ENCODE data around the gene LAPTM5.

The LAPTM5 gene

GRCh38 chr1:30729901-30730300, 27.7 kb downstream of the LAPTM5 start:
- TF ChIP-seq POLR2A (IDR thresholded peaks at IDR 0.05; ENCODE audit: low read depth, low read length) = no peak
- no peak for TF ChIP-seq TAF1 (IDR thresholded peaks at IDR 0.05; ENCODE audit: borderline replicate concordance, low read depth, low read length)
- TF ChIP-seq POLR2AphosphoS5 (IDR thresholded peaks at IDR 0.05; ENCODE audit: low read depth, low read length) = no peak
- DNase-seq (ENCODE audit: insufficient read length) (no peak), FAIRE-seq (no peak)

GRCh38 chr1:30728832-30729638, 28.5 kb downstream of the LAPTM5 start:
- DNase-seq (ENCODE audit: insufficient read length) = no peak
- FAIRE-seq = no peak

GRCh38 chr1:30728340-30728739, 29.2 kb downstream of the LAPTM5 start:
- FAIRE-seq = no peak
- TF ChIP-seq POLR2AphosphoS5 (IDR thresholded peaks at IDR 0.05; ENCODE audit: low read depth, low read length) = no peak
- TF ChIP-seq TAF1 (IDR thresholded peaks at IDR 0.05; ENCODE audit: borderline replicate concordance, low read depth, low read length) = no peak
- TF ChIP-seq POLR2A (IDR thresholded peaks at IDR 0.05; ENCODE audit: low read depth, low read length) = no peak
- DNase-seq (ENCODE audit: insufficient read length) = no peak

More at GRCh38 chr1:30728832-30729638, 28.5 kb downstream of the LAPTM5 start:
- no peak for TF ChIP-seq POLR2A (IDR thresholded peaks at IDR 0.05; ENCODE audit: low read depth, low read length)
- TF ChIP-seq TAF1 (IDR thresholded peaks at IDR 0.05; ENCODE audit: borderline replicate concordance, low read depth, low read length) = no peak
- no peak for TF ChIP-seq POLR2AphosphoS5 (IDR thresholded peaks at IDR 0.05; ENCODE audit: low read depth, low read length)

- TF ChIP-seq POLR2A (IDR thresholded peaks at IDR 0.05; ENCODE audit: low read depth, low read length) (no peak), TAF1 (IDR thresholded peaks at IDR 0.05; ENCODE audit: borderline replicate concordance, low read depth, low read length) (no peak), POLR2AphosphoS5 (IDR thresholded peaks at IDR 0.05; ENCODE audit: low read depth, low read length) (no peak)
- FAIRE-seq (no peak), DNase-seq (ENCODE audit: insufficient read length) (no peak)
Observed at GRCh38 chr1:30727824-30728223, 29.8 kb downstream of the LAPTM5 start.

- DNase-seq (ENCODE audit: insufficient read length) = no peak
- no peak for FAIRE-seq
- no peak for TF ChIP-seq POLR2AphosphoS5 (IDR thresholded peaks at IDR 0.05; ENCODE audit: low read depth, low read length)
- TF ChIP-seq POLR2A (IDR thresholded peaks at IDR 0.05; ENCODE audit: low read depth, low read length) = no peak
- no peak for TF ChIP-seq TAF1 (IDR thresholded peaks at IDR 0.05; ENCODE audit: borderline replicate concordance, low read depth, low read length)
Observed at GRCh38 chr1:30726773-30727684, 30.5 kb downstream of the LAPTM5 start.

- no peak for FAIRE-seq
- DNase-seq (ENCODE audit: insufficient read length) = no peak
- TF ChIP-seq POLR2A (IDR thresholded peaks at IDR 0.05; ENCODE audit: low read depth, low read length) (no peak), TAF1 (IDR thresholded peaks at IDR 0.05; ENCODE audit: borderline replicate concordance, low read depth, low read length) (no peak), POLR2AphosphoS5 (IDR thresholded peaks at IDR 0.05; ENCODE audit: low read depth, low read length) (no peak)
Observed at GRCh38 chr1:30726236-30726635, 31.3 kb downstream of the LAPTM5 start.

GRCh38 chr1:30725450-30726095, 32.0 kb downstream of the LAPTM5 start:
- TF ChIP-seq POLR2A (IDR thresholded peaks at IDR 0.05; ENCODE audit: low read depth, low read length) (no peak), POLR2AphosphoS5 (IDR thresholded peaks at IDR 0.05; ENCODE audit: low read depth, low read length) (no peak), TAF1 (IDR thresholded peaks at IDR 0.05; ENCODE audit: borderline replicate concordance, low read depth, low read length) (no peak)
- FAIRE-seq = no peak
- no peak for DNase-seq (ENCODE audit: insufficient read length)

- FAIRE-seq (no peak), DNase-seq (ENCODE audit: insufficient read length) (no peak)
- TF ChIP-seq POLR2A (IDR thresholded peaks at IDR 0.05; ENCODE audit: low read depth, low read length) (no peak), POLR2AphosphoS5 (IDR thresholded peaks at IDR 0.05; ENCODE audit: low read depth, low read length) (no peak), TAF1 (IDR thresholded peaks at IDR 0.05; ENCODE audit: borderline replicate concordance, low read depth, low read length) (no peak)
Observed at GRCh38 chr1:30724655-30725421, 32.7 kb downstream of the LAPTM5 start.

GRCh38 chr1:30724175-30724574, 33.4 kb downstream of the LAPTM5 start:
- TF ChIP-seq POLR2AphosphoS5 (IDR thresholded peaks at IDR 0.05; ENCODE audit: low read depth, low read length) (no peak), POLR2A (IDR thresholded peaks at IDR 0.05; ENCODE audit: low read depth, low read length) (no peak), TAF1 (IDR thresholded peaks at IDR 0.05; ENCODE audit: borderline replicate concordance, low read depth, low read length) (no peak)
- DNase-seq (ENCODE audit: insufficient read length) (no peak), FAIRE-seq (peak; percentile 75)

- no peak for TF ChIP-seq POLR2AphosphoS5 (IDR thresholded peaks at IDR 0.05; ENCODE audit: low read depth, low read length)
- TF ChIP-seq POLR2A (IDR thresholded peaks at IDR 0.05; ENCODE audit: low read depth, low read length) = no peak
- TF ChIP-seq TAF1 (IDR thresholded peaks at IDR 0.05; ENCODE audit: borderline replicate concordance, low read depth, low read length) = no peak
- no peak for FAIRE-seq
- no peak for DNase-seq (ENCODE audit: insufficient read length)
Observed at GRCh38 chr1:30723331-30723755, 34.2 kb downstream of the LAPTM5 start, which contains the start of gene MATN1. MATN1 (minus strand) TSS chr1:30723585; CDS start chr1:30723551, 34 bp downstream.
